Parathyroid adenoma (tissue), 2 donors: ENCODE data around the gene C10orf67.

Experiments used
- H2AFZ ChIP-seq: fragments of 300-600 bp; sonication (generic); one replicate; pipeline ENCODE4 v1.7.0; 2017; ENCODE audit warnings: antibody characterized with exemption, mild to moderate bottlenecking
- H3K27ac ChIP-seq: fragments of 300-600 bp; sonication (generic); one replicate; pipeline ENCODE4 v1.7.0; 2017
- H3K27me3 ChIP-seq: fragments of 300-600 bp; sonication (generic); one replicate; pipeline ENCODE4 v1.7.0; 2017; ENCODE audit warnings: low read length; ENCODE audit not compliant: control insufficient read depth, insufficient read depth
- H3K36me3 ChIP-seq: fragments of 300-600 bp; sonication (generic); one replicate; pipeline ENCODE4 v1.7.0; 2017; ENCODE audit warnings: low read length; ENCODE audit not compliant: control insufficient read depth, insufficient read depth
- H3K4me1 ChIP-seq: fragments of 300-600 bp; sonication (generic); one replicate; pipeline ENCODE4 v1.7.0; 2017; ENCODE audit warnings: control low read depth
- H3K4me2 ChIP-seq: fragments of 300-600 bp; sonication (generic); one replicate; pipeline ENCODE4 v1.7.0; 2017; ENCODE audit warnings: low read length
- H3K4me3 ChIP-seq: fragments of 300-600 bp; sonication (generic); one replicate; pipeline ENCODE4 v1.7.0; 2017; ENCODE audit warnings: low read depth, low read length
- H3K79me2 ChIP-seq: fragments of 300-600 bp; sonication (generic); one replicate; pipeline ENCODE4 v1.7.0; 2017; ENCODE audit warnings: control low read depth
- H3K9ac ChIP-seq: fragments of 300-600 bp; sonication (generic); one replicate; pipeline ENCODE4 v1.7.0; 2017; ENCODE audit warnings: mild to moderate bottlenecking
- H3K9me3 ChIP-seq: fragments of 300-600 bp; sonication (generic); one replicate; pipeline ENCODE4 v1.7.0; 2017; ENCODE audit warnings: low read length; ENCODE audit not compliant: control insufficient read depth
- CTCF ChIP-seq: fragments of 300-600 bp; sonication (generic); IDR thresholded peaks from one replicate; pipeline ENCODE4 v1.7.0; 2017; ENCODE audit warnings: antibody characterized with exemption, mild to moderate bottlenecking
- donor health status: primary hyperparathyroidism.

C10orf67 gene

DNA sequence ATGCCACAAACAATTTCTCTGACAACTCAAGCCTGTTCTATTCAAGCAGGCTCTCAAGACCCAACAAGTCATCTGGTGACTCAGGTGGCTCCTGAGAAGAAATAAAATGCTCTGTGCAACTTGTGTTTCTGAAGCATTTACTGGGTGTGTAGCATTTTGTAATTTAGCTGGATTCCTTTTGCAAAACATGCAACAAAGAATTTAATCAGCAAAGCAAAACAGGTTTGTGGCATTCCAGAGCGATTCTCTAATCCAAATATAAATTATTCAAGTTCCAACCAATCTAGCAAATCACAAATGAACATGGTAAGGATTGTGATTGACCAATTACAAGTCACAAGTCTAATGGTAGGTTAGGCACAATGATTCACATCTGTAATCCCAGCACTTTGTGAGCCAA is 39.8 kb upstream of the C10orf67 start:
- no peak overlapping the region for H2AFZ ChIP-seq
- TF ChIP-seq CTCF, result no peak

DNA sequence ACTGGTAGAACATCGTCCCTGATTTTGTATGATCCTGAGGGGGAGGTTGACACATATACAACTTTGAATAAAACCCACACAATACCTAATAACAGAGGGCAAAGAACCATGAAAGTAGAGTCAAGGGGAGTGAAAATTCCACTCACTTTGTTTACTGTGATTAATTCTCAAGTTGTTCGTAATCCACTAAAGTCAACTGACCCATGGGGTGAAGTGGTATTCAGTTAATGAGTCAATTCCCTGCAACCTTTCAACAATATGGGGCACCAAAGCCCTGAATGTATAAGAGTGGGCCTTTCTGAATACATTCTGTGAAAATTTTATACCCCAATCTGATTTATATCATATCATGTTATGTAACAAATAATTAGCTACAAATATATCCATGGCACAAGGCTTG is 39.0 kb upstream of the C10orf67 start:
- Histone ChIP-seq H3K9ac (no peak overlapping the region), H3K36me3 (no peaks in the 10 kb centered on the region), H3K4me3 (no peak overlapping the region), H2AFZ (no peak overlapping the region), H3K4me1 (no peaks in the 10 kb centered on the region), H3K27ac (no peak overlapping the region), H3K9me3 (no peaks in the 10 kb centered on the region), H3K27me3 (no peaks in the 10 kb centered on the region), H3K79me2 (no peaks in the 10 kb centered on the region), H3K4me2 (no peak overlapping the region)
- TF ChIP-seq CTCF, result no peak

More for the DNA sequence above, 39.8 kb upstream of the C10orf67 start:
- Histone ChIP-seq H3K27me3 (no peaks in the 10 kb centered on the region), H3K4me2 (no peak overlapping the region), H3K9ac (no peak overlapping the region), H3K79me2 (no peaks in the 10 kb centered on the region), H3K4me1 (no peaks in the 10 kb centered on the region), H3K36me3 (no peaks in the 10 kb centered on the region), H3K9me3 (no peaks in the 10 kb centered on the region), H3K4me3 (no peak overlapping the region), H3K27ac (no peak overlapping the region)

DNA sequence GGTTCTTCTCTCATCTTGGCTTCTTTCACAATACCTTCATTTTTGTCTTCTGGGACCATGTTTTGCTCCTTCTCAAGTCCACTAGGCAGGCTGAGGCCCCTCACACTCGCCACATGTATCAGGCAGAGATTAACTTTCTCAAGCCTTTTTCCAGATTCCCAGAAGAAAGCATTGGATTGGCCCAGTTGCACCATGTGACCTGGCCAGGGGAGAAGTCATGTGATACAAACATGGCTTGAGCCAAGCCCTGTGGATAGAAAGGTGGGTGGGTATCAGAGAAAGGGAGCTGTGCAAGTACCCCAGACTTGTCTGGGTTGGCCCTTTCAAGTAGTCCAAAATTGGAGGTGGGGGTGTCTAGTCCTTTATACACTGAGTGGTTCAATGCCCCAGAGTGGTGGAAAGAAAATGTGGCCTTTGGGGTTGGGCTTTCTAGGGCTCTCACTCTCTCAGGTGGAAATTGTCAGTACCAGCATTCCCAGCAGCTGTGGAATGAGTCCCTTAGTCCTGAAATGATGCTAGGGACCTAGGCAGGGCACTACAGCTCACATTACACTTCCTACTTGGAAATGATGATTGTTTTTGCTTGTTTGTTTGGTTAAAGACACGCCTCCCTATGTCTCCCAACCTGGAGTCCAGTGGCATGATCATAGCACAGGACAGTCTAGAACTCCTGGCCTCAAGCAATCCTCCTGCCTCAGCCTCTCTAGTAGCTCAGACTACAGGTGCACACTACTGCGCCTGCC is 36.9 kb upstream of the C10orf67 start:
- Histone ChIP-seq H3K36me3 (no peaks in the 10 kb centered on the region), H3K27me3 (no peaks in the 10 kb centered on the region), H3K79me2 (no peaks in the 10 kb centered on the region), H3K9ac (no peak overlapping the region), H3K9me3 (no peaks in the 10 kb centered on the region), H2AFZ (no peak overlapping the region), H3K4me3 (no peak overlapping the region), H3K4me1 (no peaks in the 10 kb centered on the region), H3K27ac (no peak overlapping the region), H3K4me2 (no peak overlapping the region)
- no peak for TF ChIP-seq CTCF

GRCh38 chr10:23379686-23380085 is 35.1 kb upstream of the C10orf67 start:
- no peaks in the 10 kb centered on the region for H3K9me3 ChIP-seq
- no peak for TF ChIP-seq CTCF
- H3K9ac ChIP-seq, result no peak overlapping the region
- no peak overlapping the region for H3K4me3 ChIP-seq
- H3K4me2 ChIP-seq, result no peak overlapping the region
- no peaks in the 10 kb centered on the region for H3K36me3 ChIP-seq
- H2AFZ ChIP-seq, result no peak overlapping the region
- no peaks in the 10 kb centered on the region for H3K79me2 ChIP-seq
- no peak overlapping the region for H3K27ac ChIP-seq
- no peaks in the 10 kb centered on the region for H3K27me3 ChIP-seq
- no peaks in the 10 kb centered on the region for H3K4me1 ChIP-seq

GRCh38 chr10:23376229-23376655 is 31.6 kb upstream of the C10orf67 start:
- Histone ChIP-seq H3K9ac (no peak overlapping the region), H3K36me3 (no peaks in the 10 kb centered on the region), H3K4me3 (no peak overlapping the region), H3K79me2 (no peaks in the 10 kb centered on the region), H3K27ac (no peak overlapping the region), H3K4me2 (no peak overlapping the region), H3K9me3 (no peaks in the 10 kb centered on the region), H2AFZ (no peak overlapping the region), H3K4me1 (no peaks in the 10 kb centered on the region), H3K27me3 (no peaks in the 10 kb centered on the region)
- no peak for TF ChIP-seq CTCF
